HepG2 (cell line): ENCODE measurements around the gene HNRNPA1L2. TPM values are rescaled to one million over a fixed set of nuclear protein-coding genes. Genes with fewer than 3 reads are reported as not detected.

Experiments used
- BCL6 ChIP-seq: IDR thresholded peaks from 2 replicates; pipeline ENCODE4 v1.6.1; 2016; ENCODE audit warnings: missing genetic modification reagents, missing compliant biosample characterization
- CHD2 ChIP-seq: IDR thresholded peaks from 2 replicates; pipeline ENCODE4 v1.6.1; 2011; ENCODE audit warnings: low read depth, low read length, improper control_type of control experiment
- EHMT2 ChIP-seq: fragments of 200-600 bp; sonication (generic); IDR thresholded peaks from 2 replicates; pipeline ENCODE4 v1.7.0; 2017; ENCODE audit warnings: antibody characterized with exemption, low read depth, low read length, borderline replicate concordance
- HNF4G ChIP-seq, 2 experiments: sonication (generic) in 1 of 2; formaldehyde crosslinking in 1 of 2; IDR thresholded peaks; 2 replicates each; pipeline versions ENCODE4 v1.4.0 to v1.6.1; 2011 to 2020; ENCODE audit warnings: borderline replicate concordance in 2 of 2, low read depth in 2 of 2, mild to moderate bottlenecking in 2 of 2, low read length in 1 of 2, missing genetic modification reagents in 1 of 2, moderate library complexity in 1 of 2
- IRX3 ChIP-seq: sonication (generic); formaldehyde crosslinking; IDR thresholded peaks from 2 replicates; pipeline ENCODE4 v1.8.1; 2023; ENCODE audit warnings: mild to moderate bottlenecking, low read depth, missing genetic modification reagents, borderline replicate concordance
- LCORL ChIP-seq, 2 experiments: fragments of 450-650 bp in 1 of 2; sonication (generic) in 1 of 2; formaldehyde crosslinking in 1 of 2; IDR thresholded peaks; 2 replicates each; pipeline versions ENCODE4 v1.5.0 to v1.6.1; 2017 to 2020; ENCODE audit warnings: antibody characterized with exemption in 1 of 2, missing genetic modification reagents in 1 of 2
- PAXIP1 ChIP-seq: sonication (generic); formaldehyde crosslinking; conservative IDR thresholded peaks from 2 replicates; pipeline ENCODE4 v1.4.0; 2020; ENCODE audit warnings: mild to moderate bottlenecking, missing genetic modification reagents, moderate library complexity
- SNAI1 ChIP-seq: sonication (generic); formaldehyde crosslinking; IDR thresholded peaks from 2 replicates; pipeline ENCODE4 v1.5.0; 2020; ENCODE audit warnings: mild to moderate bottlenecking, missing genetic modification reagents, borderline replicate concordance
- TFE3 ChIP-seq: IDR thresholded peaks from 2 replicates; pipeline ENCODE4 v1.6.1; 2016
- ZBTB38 ChIP-seq: sonication (generic); formaldehyde crosslinking; IDR thresholded peaks from 2 replicates; pipeline ENCODE4 v1.5.1; 2020; ENCODE audit warnings: mild to moderate bottlenecking, missing genetic modification reagents
- ZNF207 ChIP-seq: fragments of 450-650 bp; IDR thresholded peaks from 2 replicates; pipeline ENCODE4 v1.6.1; 2016; ENCODE audit warnings: antibody characterized with exemption, borderline replicate concordance
- ZNF468 ChIP-seq: sonication (generic); formaldehyde crosslinking; IDR thresholded peaks from 2 replicates; pipeline ENCODE4 v1.8.0; 2022; ENCODE audit warnings: mild to moderate bottlenecking, moderate library complexity, missing genetic modification reagents
- ZNF782 ChIP-seq: sonication (generic); formaldehyde crosslinking; IDR thresholded peaks from 2 replicates; pipeline ENCODE4 v1.4.0; 2020; ENCODE audit warnings: missing genetic modification reagents, mild to moderate bottlenecking, borderline replicate concordance
- polyA plus RNA-seq, 8 experiments: library from polyadenylated mRNA; depleted of rRNA in 3 of 8; stranded (reverse) in 7 of 8; unstranded in 1 of 8; fragments of >200 nt; fragmentation: Illumina TruSeq in 4 of 8; extraction: Trizol in 4 of 8; gene quantifications; 2 replicates each; pipeline versions ENCODE4 v1.2.1 to v1.2.3, GENCODE V29; 2011 to 2016; ENCODE audit warnings: low read depth in 4 of 8, missing spikeins in 1 of 8, mixed read lengths in 1 of 8; ENCODE audit not compliant: insufficient read depth in 1 of 8
- total RNA-seq, 5 experiments: library from RNA; depleted of rRNA; stranded (reverse); fragments of >200 nt; fragmentation: Illumina TruSeq; extraction: Trizol; gene quantifications; 2 replicates each; pipeline ENCODE4 v1.2.3, GENCODE V29; 2016; ENCODE audit warnings: low read depth in 1 of 5
- TF ChIP-seq, protein P1 (sequence below), 2 experiments: sonication (generic) in 1 of 2; formaldehyde crosslinking in 1 of 2; IDR thresholded peaks; 2 replicates each; pipeline versions ENCODE4 v1.5.1 to v1.6.1; 2011 to 2020; ENCODE audit warnings: borderline replicate concordance in 1 of 2, low read depth in 1 of 2, low read length in 1 of 2, mild to moderate bottlenecking in 1 of 2, missing genetic modification reagents in 1 of 2, moderate library complexity in 1 of 2

Gene HNRNPA1L2
- total and polyA plus RNA-seq, 2 of the 13 experiments (the other 11 are each of a cell fraction or from before 2014, with no cell fraction given): 3.6 to 7.1 TPM

DNA sequence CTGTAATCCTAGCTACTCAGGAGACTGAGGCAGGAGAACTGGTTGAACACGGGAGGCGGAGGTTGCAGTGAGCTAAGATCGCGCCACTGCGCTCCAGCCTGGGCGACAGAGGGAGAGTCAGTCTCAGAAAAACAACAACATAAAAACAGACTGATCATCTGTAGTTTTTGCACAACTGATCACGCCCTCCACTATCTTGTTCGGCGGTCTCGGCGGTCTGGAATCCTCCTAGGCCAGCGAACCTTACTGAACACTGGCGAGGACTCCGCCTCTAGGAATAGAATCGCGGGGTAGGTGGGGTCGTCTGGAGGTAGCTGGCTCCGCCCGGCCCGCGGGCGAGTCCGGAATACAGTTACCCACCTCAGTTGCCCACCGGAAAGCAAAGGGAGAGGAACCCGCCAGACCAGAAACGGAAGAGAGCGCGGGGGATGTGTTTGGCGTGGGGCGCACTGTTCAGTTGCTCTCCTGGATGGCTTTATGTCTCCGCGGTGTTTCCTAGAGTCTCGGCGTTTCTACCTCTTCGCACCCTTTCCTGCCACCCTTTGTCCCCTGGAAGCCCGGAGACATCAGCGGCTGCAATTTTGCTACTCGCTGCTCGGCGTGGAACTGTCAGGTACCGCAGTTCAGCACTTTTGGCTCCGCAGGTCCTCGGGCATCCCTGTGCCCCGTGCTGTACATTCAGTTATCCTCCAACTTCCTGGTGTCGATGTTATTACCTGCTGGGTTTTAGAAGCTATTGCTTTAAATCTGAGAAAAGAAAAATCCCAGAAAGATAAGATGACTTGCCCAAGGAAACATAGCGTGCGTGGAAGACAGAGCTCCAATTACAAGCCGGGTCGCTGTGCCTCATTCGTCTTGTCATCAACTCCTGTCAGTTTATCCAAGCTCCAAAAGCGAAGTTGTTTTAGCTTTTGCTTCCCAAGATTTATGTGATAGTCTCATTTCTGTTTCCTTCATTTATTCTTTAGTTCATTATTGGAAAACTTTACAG is 24.9 kb upstream of the HNRNPA1L2 start (continued):
- TF ChIP-seq TFE3 (CRISPR knock-in tag) (0 out of 2 replicates have a peak, but pooled peaks have one; percentile 37), PAXIP1 (CRISPR knock-in tag) (0 out of 2 replicates have a peak, but pooled peaks have one; percentile 44), ZNF782 (CRISPR knock-in tag) (no peak), EHMT2 (peak; percentile 61; the same call in 1 of the 2 replicates), ZNF207 (no peak), CHD2 (peak; percentile 54; the same call in 1 of the 2 replicates), HNF4G (IDR thresholded peaks at IDR 0.05; ENCODE audit: borderline replicate concordance, low read depth, low read length) (no peak), HNF4G (CRISPR knock-in tag; IDR thresholded peaks at IDR 0.05; ENCODE audit: borderline replicate concordance, low read depth) (0 out of 2 replicates have a peak, but pooled peaks have one; percentile 51), IRX3 (CRISPR knock-in tag) (no peak), SNAI1 (no peak), BCL6 (CRISPR knock-in tag) (peak; percentile 29; the same call in 1 of the 2 replicates), ZNF468 (CRISPR knock-in tag) (no peak), ZBTB38 (CRISPR knock-in tag) (0 out of 2 replicates have a peak, but pooled peaks have one; percentile 60), LCORL (IDR thresholded peaks at IDR 0.05) (no peak), LCORL (CRISPR knock-in tag; IDR thresholded peaks at IDR 0.05) (peak; percentile 77)
- TF ChIP-seq, protein P1, sequence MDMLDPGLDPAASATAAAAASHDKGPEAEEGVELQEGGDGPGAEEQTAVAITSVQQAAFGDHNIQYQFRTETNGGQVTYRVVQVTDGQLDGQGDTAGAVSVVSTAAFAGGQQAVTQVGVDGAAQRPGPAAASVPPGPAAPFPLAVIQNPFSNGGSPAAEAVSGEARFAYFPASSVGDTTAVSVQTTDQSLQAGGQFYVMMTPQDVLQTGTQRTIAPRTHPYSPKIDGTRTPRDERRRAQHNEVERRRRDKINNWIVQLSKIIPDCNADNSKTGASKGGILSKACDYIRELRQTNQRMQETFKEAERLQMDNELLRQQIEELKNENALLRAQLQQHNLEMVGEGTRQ (IDR thresholded peaks at IDR 0.05; ENCODE audit: low read depth, low read length): no peak
- TF ChIP-seq, protein P1 (CRISPR knock-in tag; IDR thresholded peaks at IDR 0.05; ENCODE audit: borderline replicate concordance): no peak
